Skin epidermis (tissue), 12 donors: Measurements from ENCODE around the gene ICAM5.

Experiments used
- H3K27ac ChIP-seq, 21 experiments: fragments of 200-600 bp; sonication (generic) in 11 of 21; one replicate each; pipeline ENCODE4 v1.5.0; 2020; ENCODE audit warnings: mild to moderate bottlenecking in 3 of 21, inconsistent platforms in 2 of 21, moderate library complexity in 2 of 21
- H3K4me3 ChIP-seq, 7 experiments: fragments of 200-600 bp; sonication (generic) in 2 of 7; one replicate each; pipeline ENCODE4 v1.5.0; 2020; ENCODE audit warnings: inconsistent platforms in 2 of 7, mild to moderate bottlenecking in 2 of 7, moderate library complexity in 1 of 7

Gene ICAM5

GRCh38 chr19:10289167-10289835 lies 451 bp upstream of the ICAM5 start:
- peak overlapping the region; percentile 0 to 46 (median 19) for H3K4me3 ChIP-seq
- no peak overlapping the region for H3K27ac ChIP-seq

GRCh38 chr19:10290357-10290875 lies 664 bp downstream of the ICAM5 start:
- no peak overlapping the region for H3K27ac ChIP-seq
- H3K4me3 ChIP-seq: peak overlapping the region in 6 of 7 experiments; percentile 19 to 46 (median 29)

GRCh38 chr19:10290876-10291553 lies 1.3 kb downstream of the ICAM5 start:
- Histone ChIP-seq H3K27ac (peak overlapping the region in 1 of 21 experiments; percentile 15), H3K4me3 (peak overlapping the region; percentile 2 to 46 (median 29))

GRCh38 chr19:10291554-10292205 lies 1.9 kb downstream of the ICAM5 start:
- Histone ChIP-seq H3K27ac (peak overlapping the region in 1 of 21 experiments; percentile 15), H3K4me3 (peak overlapping the region; percentile 2 to 46 (median 29))

GRCh38 chr19:10292206-10292788 lies 2.5 kb downstream of the ICAM5 start:
- no peak overlapping the region for H3K27ac ChIP-seq
- H3K4me3 ChIP-seq: peak overlapping the region; percentile 2 to 46 (median 29)

GRCh38 chr19:10292789-10293636 lies 3.3 kb downstream of the ICAM5 start:
- H3K4me3 ChIP-seq: peak overlapping the region in 3 of 7 experiments; percentile 2 to 46 (median 39)
- no peak overlapping the region for H3K27ac ChIP-seq

- Histone ChIP-seq H3K4me3 (no peak overlapping the region), H3K27ac (no peak overlapping the region)
Measured at GRCh38 chr19:10293637-10294367, 4.0 kb downstream of the ICAM5 start.

GRCh38 chr19:10294368-10294697 lies 4.6 kb downstream of the ICAM5 start:
- H3K27ac ChIP-seq: no peak overlapping the region

GRCh38 chr19:10295305-10295846 lies 5.6 kb downstream of the ICAM5 start:
- H3K4me3 ChIP-seq: peak overlapping the region; percentile 9 to 29 (median 17)
- H3K27ac ChIP-seq: peak overlapping the region in 2 of 21 experiments; percentile 10 to 42

More at GRCh38 chr19:10294368-10294697, 4.6 kb downstream of the ICAM5 start:
- H3K4me3 ChIP-seq: no peak overlapping the region

- H3K4me3 ChIP-seq: peak overlapping the region; percentile 9 to 29 (median 17)
- H3K27ac ChIP-seq: peak overlapping the region in 1 of 21 experiments; percentile 42
Measured at GRCh38 chr19:10295847-10296591, 6.3 kb downstream of the ICAM5 start.

GRCh38 chr19:10299545-10300458 lies 10.1 kb downstream of the ICAM5 start:
- no peak overlapping the region for H3K27ac ChIP-seq
- H3K4me3 ChIP-seq: no peak overlapping the region

- peak overlapping the region in 9 of 21 experiments; percentile 2 to 65 (median 47) for H3K27ac ChIP-seq
- H3K4me3 ChIP-seq: no peak overlapping the region
Measured at GRCh38 chr19:10305139-10305806, 15.5 kb downstream of the ICAM5 start.

- no peak overlapping the region for H3K27ac ChIP-seq
Measured at GRCh38 chr19:10306327-10306726, 16.6 kb downstream of the ICAM5 start.

GRCh38 chr19:10309423-10309822 lies 19.7 kb downstream of the ICAM5 start, which contains the start of gene ZGLP1:
ZGLP1 (minus strand) TSS chr19:10309815.
- H3K4me3 ChIP-seq: no peak within 1 kb of the TSS

More at GRCh38 chr19:10306327-10306726, 16.6 kb downstream of the ICAM5 start:
- H3K4me3 ChIP-seq: no peak overlapping the region

GRCh38 chr19:10315335-10316214 lies 25.8 kb downstream of the ICAM5 start, which contains the start of gene FDX2:
FDX2 (minus strand) TSS chr19:10316015; CDS start chr19:10315996, 19 bp downstream.
- Histone ChIP-seq H3K4me3 (peak within 1 kb of the TSS; percentile 68 to 98 (median 89)), H3K27ac (peak within 1 kb of the TSS in 20 of 21 experiments; percentile 41 to 88 (median 74))

More at GRCh38 chr19:10309423-10309822, 19.7 kb downstream of the ICAM5 start, which contains the start of gene ZGLP1:
- H3K27ac ChIP-seq: no peak within 1 kb of the TSS
